WERI-Rb-1 (cell line): ENCODE results near the gene SECISBP2.
"Not testable (repeated sequence)": the region's sequence is repeated elsewhere in the genome, so short reads cannot be mapped to it uniquely, and the experiment has no call there.

ENCODE experiments used
- DNase-seq: peaks from one replicate; pipeline ENCODE4 v3.0.0-alpha.2; 2020
- H3K27ac ChIP-seq: fragments of 250-450 bp; sonication (Bioruptor Pico); 2 replicates; pipeline ENCODE4 v1.5.1; 2020; ENCODE audit warnings: mild to moderate bottlenecking, moderate library complexity
- H3K27me3 ChIP-seq: fragments of 250-450 bp; sonication (Bioruptor Pico); 2 replicates; pipeline ENCODE4 v1.5.1; 2021; ENCODE audit warnings: mild to moderate bottlenecking, low read depth, moderate library complexity; ENCODE audit not compliant: insufficient read depth, severe bottlenecking
- H3K36me3 ChIP-seq: fragments of 250-450 bp; sonication (Bioruptor Pico); 2 replicates; pipeline ENCODE4 v1.5.1; 2020; ENCODE audit warnings: mild to moderate bottlenecking, moderate library complexity
- H3K4me3 ChIP-seq: 2 replicates; pipeline ENCODE4 v1.5.1; 2011; ENCODE audit warnings: low read depth, mild to moderate bottlenecking, control low read depth, low read length
- H3K9me3 ChIP-seq: fragments of 250-450 bp; sonication (Bioruptor Pico); 2 replicates; pipeline ENCODE4 v1.5.1; 2021; ENCODE audit warnings: mild to moderate bottlenecking, moderate library complexity; ENCODE audit not compliant: severe bottlenecking
- TF ChIP-seq, protein P1 (sequence below): IDR thresholded peaks from 2 replicates; pipeline ENCODE4 v1.5.1; 2011; ENCODE audit warnings: low read depth, mild to moderate bottlenecking, control low read depth, inconsistent platforms, low read length

Gene SECISBP2

DNA sequence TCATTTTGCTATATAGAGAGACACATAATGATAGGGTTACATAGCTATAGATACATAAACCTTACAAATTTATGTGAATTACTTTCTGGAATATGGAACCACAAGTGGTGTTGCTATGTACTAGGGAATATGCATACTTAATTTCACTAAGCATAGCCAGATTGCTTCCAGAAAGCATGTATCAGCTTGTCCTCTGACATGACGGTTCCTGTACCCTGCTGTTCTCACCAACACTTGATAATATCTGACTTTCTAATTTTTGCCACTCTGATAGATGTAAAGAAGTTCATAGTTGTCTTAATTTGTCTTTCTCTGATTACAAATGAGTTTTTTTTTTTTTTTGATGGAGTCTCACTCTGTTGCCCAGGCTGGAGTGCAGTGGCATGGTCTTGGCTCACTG is 25.3 kb upstream of the SECISBP2 start:
- Histone ChIP-seq H3K36me3 (no peaks in the 10 kb centered on the region), H3K27ac (no peak overlapping the region), H3K9me3 (peaks cover 4% of the 10 kb centered on the region), H3K27me3 (no peaks in the 10 kb centered on the region), H3K4me3 (no peak overlapping the region)
- TF ChIP-seq, protein P1, sequence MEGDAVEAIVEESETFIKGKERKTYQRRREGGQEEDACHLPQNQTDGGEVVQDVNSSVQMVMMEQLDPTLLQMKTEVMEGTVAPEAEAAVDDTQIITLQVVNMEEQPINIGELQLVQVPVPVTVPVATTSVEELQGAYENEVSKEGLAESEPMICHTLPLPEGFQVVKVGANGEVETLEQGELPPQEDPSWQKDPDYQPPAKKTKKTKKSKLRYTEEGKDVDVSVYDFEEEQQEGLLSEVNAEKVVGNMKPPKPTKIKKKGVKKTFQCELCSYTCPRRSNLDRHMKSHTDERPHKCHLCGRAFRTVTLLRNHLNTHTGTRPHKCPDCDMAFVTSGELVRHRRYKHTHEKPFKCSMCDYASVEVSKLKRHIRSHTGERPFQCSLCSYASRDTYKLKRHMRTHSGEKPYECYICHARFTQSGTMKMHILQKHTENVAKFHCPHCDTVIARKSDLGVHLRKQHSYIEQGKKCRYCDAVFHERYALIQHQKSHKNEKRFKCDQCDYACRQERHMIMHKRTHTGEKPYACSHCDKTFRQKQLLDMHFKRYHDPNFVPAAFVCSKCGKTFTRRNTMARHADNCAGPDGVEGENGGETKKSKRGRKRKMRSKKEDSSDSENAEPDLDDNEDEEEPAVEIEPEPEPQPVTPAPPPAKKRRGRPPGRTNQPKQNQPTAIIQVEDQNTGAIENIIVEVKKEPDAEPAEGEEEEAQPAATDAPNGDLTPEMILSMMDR: no peak
- no peak for DNase-seq

DNA sequence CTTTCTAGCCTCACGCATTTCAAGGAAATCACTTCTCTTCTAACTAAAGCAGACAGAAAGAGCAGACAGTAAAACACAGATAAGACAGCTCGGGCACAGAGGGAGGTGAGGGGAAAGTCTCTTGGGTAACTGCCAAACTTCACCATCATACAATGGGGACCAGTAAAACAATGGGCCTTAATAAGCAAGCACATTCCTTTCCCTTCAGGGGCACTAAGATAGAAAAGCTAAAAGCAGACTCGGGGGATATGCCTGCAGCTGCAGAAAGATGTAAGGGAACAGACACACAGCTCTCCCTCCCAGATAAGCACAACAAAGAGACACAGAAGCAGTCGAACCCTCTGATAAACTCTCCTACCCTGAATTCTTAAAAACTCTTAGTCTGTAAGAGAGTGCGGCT is 22.9 kb upstream of the SECISBP2 start:
- TF ChIP-seq, protein P1: no peak
- Histone ChIP-seq H3K27ac (no peak overlapping the region), H3K4me3 (no peak overlapping the region), H3K36me3 (no peaks in the 10 kb centered on the region), H3K9me3 (peaks cover 4% of the 10 kb centered on the region), H3K27me3 (no peaks in the 10 kb centered on the region)
- DNase-seq: no peak

DNA sequence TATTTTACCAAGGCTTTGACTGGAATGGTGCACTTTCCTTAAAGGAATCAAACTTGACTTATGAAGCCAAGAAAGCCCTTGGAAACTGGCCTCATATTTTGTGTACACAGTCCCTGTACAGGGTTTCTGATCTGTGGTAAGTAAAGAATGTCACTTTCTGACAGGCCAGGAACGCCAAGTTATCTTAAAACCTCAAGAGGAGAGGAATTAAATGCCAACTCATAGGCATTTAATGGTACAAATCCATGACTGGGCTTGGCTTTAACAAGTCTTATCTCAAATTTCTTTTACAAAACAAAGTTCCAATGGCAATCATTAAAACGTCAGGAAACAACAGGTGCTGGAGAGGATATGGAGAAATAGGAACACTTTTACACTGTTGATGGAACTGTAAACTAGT is 16.3 kb upstream of the SECISBP2 start:
- H3K9me3 ChIP-seq, DNase-seq, H3K36me3 ChIP-seq, H3K4me3 ChIP-seq, H3K27ac ChIP-seq, H3K27me3 ChIP-seq: not testable (repeated sequence)

DNA sequence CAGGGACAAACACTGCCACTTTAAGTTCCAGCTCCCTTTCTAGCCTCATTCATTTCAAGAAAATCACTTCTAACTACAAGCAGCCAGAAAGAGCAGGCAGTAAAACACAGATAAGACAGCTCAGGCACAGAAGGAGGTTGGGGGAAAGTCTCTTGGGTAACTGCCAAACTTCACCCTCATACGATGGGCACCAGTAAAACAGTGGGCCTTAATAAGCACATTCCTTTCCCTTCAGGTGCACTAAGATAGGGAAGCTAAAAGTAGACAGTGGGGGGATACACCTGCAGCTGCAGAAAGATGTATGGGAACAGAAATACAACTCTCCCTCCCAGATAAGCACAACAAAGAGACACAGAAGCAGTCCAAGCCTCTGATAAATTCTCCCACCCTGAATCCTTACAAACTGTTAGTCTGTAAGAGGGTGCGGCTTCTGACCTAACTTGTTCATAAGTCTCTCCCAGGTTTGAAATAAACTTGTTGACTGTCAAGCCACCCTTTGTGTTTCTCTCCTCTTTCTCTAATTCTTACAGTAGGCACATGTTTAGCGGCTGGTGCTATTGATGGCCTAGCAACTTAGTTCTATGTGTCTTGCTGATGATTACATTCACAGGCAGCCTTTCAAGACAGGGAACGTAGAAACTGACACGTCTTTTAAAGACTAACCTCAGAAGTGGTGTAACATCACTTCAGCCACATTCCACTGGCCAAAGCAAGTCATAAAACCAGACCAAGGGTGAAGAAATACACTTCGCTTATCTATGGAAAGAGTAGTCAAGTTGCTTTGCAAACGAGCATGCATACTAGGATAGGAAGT is 14.1 kb upstream of the SECISBP2 start:
- no peaks in the 10 kb centered on the region for H3K27me3 ChIP-seq
- H3K27ac ChIP-seq: no peak overlapping the region
- no peak overlapping the region for H3K4me3 ChIP-seq
- TF ChIP-seq, protein P1: no peak
- H3K9me3 ChIP-seq: no peaks in the 10 kb centered on the region
- DNase-seq: no peak
- H3K36me3 ChIP-seq: no peaks in the 10 kb centered on the region

DNA sequence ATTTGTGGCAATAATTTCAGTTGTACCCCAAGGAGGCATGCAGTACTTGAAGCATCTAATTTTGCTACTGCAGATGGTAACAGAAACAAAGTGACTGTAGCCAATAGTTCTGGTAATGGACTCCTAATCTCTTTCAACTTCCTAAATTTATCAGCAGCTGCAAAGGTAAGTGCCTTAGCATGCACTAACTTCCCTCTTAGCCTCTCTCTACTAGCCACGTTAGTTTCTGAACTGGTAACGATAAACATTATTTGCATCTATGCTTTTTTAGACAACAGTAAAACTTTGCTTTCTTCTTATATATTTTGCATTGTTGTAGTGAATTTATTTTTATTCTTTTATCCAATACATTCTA is 13.5 kb upstream of the SECISBP2 start:
- Histone ChIP-seq H3K27ac (no peak overlapping the region), H3K4me3 (no peak overlapping the region), H3K27me3 (no peaks in the 10 kb centered on the region), H3K36me3 (no peaks in the 10 kb centered on the region), H3K9me3 (no peaks in the 10 kb centered on the region)
- DNase-seq: no peak
- TF ChIP-seq, protein P1: no peak

DNA sequence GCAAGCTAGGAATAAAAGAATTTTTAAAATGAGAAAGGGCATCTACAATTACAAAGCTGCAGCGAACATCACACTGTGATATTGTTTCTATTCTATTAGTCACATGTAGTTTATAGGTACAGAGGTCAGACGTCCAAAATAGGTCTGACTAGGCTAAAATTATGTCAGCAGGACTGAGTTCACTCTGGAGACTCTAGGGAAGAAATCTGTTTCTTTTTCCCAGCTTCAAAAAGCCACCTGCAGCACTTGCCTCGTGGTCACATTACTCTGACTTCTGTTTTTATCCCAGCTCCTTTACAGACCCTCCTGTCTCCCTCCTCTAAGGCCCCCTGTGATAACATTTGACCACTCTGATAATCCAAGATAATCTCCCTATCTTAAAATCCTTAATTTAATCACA is 12.4 kb upstream of the SECISBP2 start:
- Histone ChIP-seq H3K4me3 (no peak overlapping the region), H3K27me3 (no peaks in the 10 kb centered on the region), H3K36me3 (no peaks in the 10 kb centered on the region), H3K27ac (no peak overlapping the region), H3K9me3 (no peaks in the 10 kb centered on the region)
- TF ChIP-seq, protein P1: no peak
- DNase-seq: no peak
